WTC11 (cell line): ENCODE results near the gene ATAD2B.

Source experiments
- CBFB ChIP-seq: sonication (generic); formaldehyde crosslinking; IDR thresholded peaks from 2 replicates; pipeline ENCODE4 v1.8.1; 2022; ENCODE audit warnings: mild to moderate bottlenecking, low read depth, missing genetic modification reagents
- CTCF ChIP-seq: fragments of 200-600 bp; IDR thresholded peaks from 2 replicates; pipeline ENCODE4 v1.8.0; 2022; ENCODE audit warnings: antibody characterized with exemption
- IRF1 ChIP-seq: sonication (generic); formaldehyde crosslinking; IDR thresholded peaks from 2 replicates; pipeline ENCODE4 v1.8.0; 2023; ENCODE audit warnings: missing genetic modification reagents
- NFYB ChIP-seq: sonication (generic); formaldehyde crosslinking; conservative IDR thresholded peaks from 2 replicates; pipeline ENCODE4 v1.8.0; 2022; ENCODE audit warnings: low read depth, missing genetic modification reagents
- NR1H2 ChIP-seq: sonication (generic); formaldehyde crosslinking; IDR thresholded peaks from 2 replicates; pipeline ENCODE4 v1.9.0; 2021; ENCODE audit warnings: mild to moderate bottlenecking, moderate library complexity, missing genetic modification reagents
- OVOL2 ChIP-seq: fragments of 250-450 bp; sonication (Bioruptor Pico); IDR thresholded peaks from 2 replicates; pipeline ENCODE4 v1.9.0; 2021; ENCODE audit warnings: mild to moderate bottlenecking, borderline replicate concordance
- SMAD3 ChIP-seq: sonication (generic); formaldehyde crosslinking; IDR thresholded peaks from 2 replicates; pipeline ENCODE4 v1.8.0; 2022; ENCODE audit warnings: missing genetic modification reagents, mild to moderate bottlenecking, borderline replicate concordance
- ZBTB21 ChIP-seq: sonication (generic); formaldehyde crosslinking; IDR thresholded peaks from 2 replicates; pipeline ENCODE4 v1.8.1; 2023; ENCODE audit warnings: mild to moderate bottlenecking, missing genetic modification reagents, borderline replicate concordance
- ZNF138 ChIP-seq: sonication (generic); formaldehyde crosslinking; conservative IDR thresholded peaks from 2 replicates; pipeline ENCODE4 v1.8.1; 2022; ENCODE audit warnings: mild to moderate bottlenecking, moderate library complexity, missing genetic modification reagents
- TF ChIP-seq, protein P1 (sequence below): sonication (generic); formaldehyde crosslinking; IDR thresholded peaks from 2 replicates; pipeline ENCODE4 v1.8.0; 2022; ENCODE audit warnings: mild to moderate bottlenecking, missing genetic modification reagents

GRCh38 chr2:23861952-23862351, 65.0 kb downstream of the ATAD2B start:
- no peak for TF ChIP-seq CTCF
- no peak for TF ChIP-seq CBFB
- TF ChIP-seq, protein P1, sequence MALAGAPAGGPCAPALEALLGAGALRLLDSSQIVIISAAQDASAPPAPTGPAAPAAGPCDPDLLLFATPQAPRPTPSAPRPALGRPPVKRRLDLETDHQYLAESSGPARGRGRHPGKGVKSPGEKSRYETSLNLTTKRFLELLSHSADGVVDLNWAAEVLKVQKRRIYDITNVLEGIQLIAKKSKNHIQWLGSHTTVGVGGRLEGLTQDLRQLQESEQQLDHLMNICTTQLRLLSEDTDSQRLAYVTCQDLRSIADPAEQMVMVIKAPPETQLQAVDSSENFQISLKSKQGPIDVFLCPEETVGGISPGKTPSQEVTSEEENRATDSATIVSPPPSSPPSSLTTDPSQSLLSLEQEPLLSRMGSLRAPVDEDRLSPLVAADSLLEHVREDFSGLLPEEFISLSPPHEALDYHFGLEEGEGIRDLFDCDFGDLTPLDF (CRISPR knock-in tag): no peak
- no peak for TF ChIP-seq ZBTB21 (CRISPR knock-in tag)
- no peak for TF ChIP-seq SMAD3 (CRISPR knock-in tag)
- no peak for TF ChIP-seq NFYB
- no peak for TF ChIP-seq NR1H2
- TF ChIP-seq ZNF138: no peak
- TF ChIP-seq IRF1 (CRISPR knock-in tag): no peak
- TF ChIP-seq OVOL2 (CRISPR knock-in tag): no peak
